Cardiac muscle cell (in vitro differentiated cells and primary cell): ENCODE measurements around the gene ACACB. TPM values are rescaled to one million over a fixed set of nuclear protein-coding genes. Genes with fewer than 3 reads are reported as not detected.

Experiments
- DNase-seq, 2 donors: peaks; one replicate each; pipeline versions ENCODE4 v3.0.0 to v3.0.0-alpha.2; 2010 to 2017; ENCODE audit warnings: low read depth in 1 of 2, low spot score in 1 of 2
- H3K27ac ChIP-seq: fragments of 200-600 bp; sonication (generic); 2 replicates; pipeline ENCODE4 v1.5.1; 2016
- H3K27me3 ChIP-seq: fragments of 200-600 bp; sonication (generic); 2 replicates; pipeline ENCODE4 v1.6.0; 2016; ENCODE audit warnings: control low read depth
- H3K36me3 ChIP-seq: fragments of 200-600 bp; sonication (generic); 2 replicates; pipeline ENCODE4 v1.5.1; 2016; ENCODE audit warnings: control low read depth
- H3K4me1 ChIP-seq: fragments of 200-600 bp; sonication (generic); 2 replicates; pipeline ENCODE4 v1.8.1; 2017; ENCODE audit warnings: low read depth, mild to moderate bottlenecking, mixed run types
- H3K4me3 ChIP-seq: fragments of 200-600 bp; sonication (generic); 2 replicates; pipeline ENCODE4 v1.5.1; 2016; ENCODE audit warnings: mild to moderate bottlenecking
- H3K9me3 ChIP-seq: fragments of 200-600 bp; sonication (generic); 2 replicates; pipeline ENCODE4 v1.5.1; 2017; ENCODE audit warnings: low read depth, mild to moderate bottlenecking, control low read depth
- CTCF ChIP-seq: IDR thresholded peaks from 2 replicates; pipeline ENCODE4 v1.5.1; 2012; ENCODE audit warnings: low read depth, mild to moderate bottlenecking, low read length
- polyA plus RNA-seq: library from polyadenylated mRNA; unstranded; fragments of >200 nt; fragmentation: Nextera tagmentation; extraction: Ambion mirVana; gene quantifications from 2 replicates; pipeline ENCODE4 v1.2.1, GENCODE V29; 2016
- total RNA-seq: library from RNA; depleted of rRNA; stranded (reverse); fragments of >200 nt; gene quantifications from 2 replicates; pipeline ENCODE4 v1.2.3, GENCODE V29; 2016

Gene ACACB
- total and polyA plus RNA-seq, 2 experiments from 2014 or later = 28.9 to 78.0 TPM

DNA sequence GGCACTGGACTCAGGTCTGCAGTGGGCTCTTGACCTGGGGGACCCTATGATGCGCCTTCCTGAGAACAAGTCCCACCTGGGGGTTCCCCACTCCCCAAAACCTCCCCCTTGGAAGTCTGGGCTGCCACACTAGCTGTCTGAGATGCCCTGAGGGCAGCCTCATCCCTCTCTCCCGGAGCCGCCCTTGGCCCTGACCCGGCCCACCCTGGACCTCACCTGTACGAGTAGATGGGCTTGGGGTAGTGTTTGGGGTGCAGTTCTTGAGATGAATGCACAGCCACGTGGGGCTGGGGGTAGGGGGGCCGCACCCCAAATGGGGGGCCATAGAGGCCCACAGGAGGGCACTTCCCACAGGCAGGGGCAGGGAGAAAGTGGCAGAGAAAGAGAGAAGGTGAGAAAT lies 170.8 kb downstream of the ACACB start:
- Histone ChIP-seq H3K36me3 (no peaks in the 10 kb centered on the region), H3K27ac (no peak overlapping the region), H3K4me3 (no peak overlapping the region), H3K4me1 (peaks cover 6% of the 10 kb centered on the region), H3K9me3 (no peaks in the 10 kb centered on the region), H3K27me3 (no peaks in the 10 kb centered on the region)
- no peak for DNase-seq
- TF ChIP-seq CTCF = no peak

DNA sequence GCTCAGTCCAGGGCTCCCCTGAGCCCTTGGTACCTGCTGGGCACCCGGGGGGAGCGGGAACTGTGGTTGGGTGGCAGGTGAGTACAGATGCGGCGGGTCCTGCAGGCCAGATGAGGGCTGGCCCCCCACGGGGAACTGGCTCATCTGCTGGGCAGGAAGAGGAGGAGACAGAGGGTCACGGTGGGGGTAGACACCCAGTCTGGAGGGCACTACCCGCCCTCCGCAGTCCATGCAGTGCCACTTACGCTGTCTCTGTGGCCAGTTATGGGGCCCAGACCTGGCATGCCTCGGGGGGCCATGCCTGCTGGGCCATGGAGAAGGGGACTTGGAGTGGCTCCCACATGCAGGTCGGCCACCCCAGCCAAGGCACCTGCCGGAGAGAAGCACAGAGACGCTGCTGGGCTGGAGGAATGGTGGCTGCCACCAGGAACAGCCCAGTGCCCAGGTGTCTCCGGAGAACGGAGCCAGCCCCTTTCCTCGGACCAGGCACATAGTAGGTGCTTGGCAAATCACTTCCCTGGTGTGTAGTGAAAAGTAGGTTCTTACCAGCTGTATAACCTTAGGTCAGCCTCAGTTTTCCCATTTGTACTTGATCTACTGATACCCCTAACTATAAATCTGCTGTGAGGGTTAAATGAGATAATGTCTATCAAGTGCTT lies 171.6 kb downstream of the ACACB start:
- Histone ChIP-seq H3K36me3 (no peaks in the 10 kb centered on the region), H3K4me3 (no peak overlapping the region), H3K27me3 (no peaks in the 10 kb centered on the region), H3K4me1 (peaks cover 6% of the 10 kb centered on the region), H3K9me3 (no peaks in the 10 kb centered on the region), H3K27ac (no peak overlapping the region)
- DNase-seq = no peak
- TF ChIP-seq CTCF = no peak

- H3K36me3 ChIP-seq = no peaks in the 10 kb centered on the region
- DNase-seq = no peak
- no peak overlapping the region for H3K4me3 ChIP-seq
- TF ChIP-seq CTCF = no peak
- H3K27ac ChIP-seq = no peak overlapping the region
- no peaks in the 10 kb centered on the region for H3K9me3 ChIP-seq
- no peaks in the 10 kb centered on the region for H3K27me3 ChIP-seq
- H3K4me1 ChIP-seq = peaks cover 6% of the 10 kb centered on the region
These were observed 172.2 kb downstream of the ACACB start for GRCh38 chr12:109288571-109288970.

DNA sequence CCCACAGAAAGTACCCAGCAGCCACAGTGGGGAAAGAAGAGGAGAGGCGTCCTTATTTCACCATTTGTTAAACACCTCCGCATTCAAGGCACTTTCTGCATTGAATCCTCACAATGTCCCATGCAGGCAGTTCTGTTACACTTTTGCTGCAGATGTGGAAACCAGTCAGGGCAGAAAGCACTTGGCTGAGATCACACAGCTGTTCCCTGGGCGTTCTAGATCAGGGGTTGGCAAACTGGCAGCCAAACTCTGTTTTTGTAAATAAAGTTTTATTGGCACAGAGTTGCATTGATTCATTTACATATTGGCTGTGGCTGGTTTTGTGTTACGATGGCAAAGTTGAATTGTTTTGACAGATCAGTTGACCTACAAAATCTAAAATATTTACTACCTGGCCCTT lies 172.6 kb downstream of the ACACB start:
- Histone ChIP-seq H3K27ac (no peak overlapping the region), H3K4me1 (peaks cover 6% of the 10 kb centered on the region), H3K9me3 (no peaks in the 10 kb centered on the region), H3K36me3 (no peaks in the 10 kb centered on the region), H3K4me3 (no peak overlapping the region), H3K27me3 (no peaks in the 10 kb centered on the region)
- no peak for DNase-seq
- no peak for TF ChIP-seq CTCF

DNA sequence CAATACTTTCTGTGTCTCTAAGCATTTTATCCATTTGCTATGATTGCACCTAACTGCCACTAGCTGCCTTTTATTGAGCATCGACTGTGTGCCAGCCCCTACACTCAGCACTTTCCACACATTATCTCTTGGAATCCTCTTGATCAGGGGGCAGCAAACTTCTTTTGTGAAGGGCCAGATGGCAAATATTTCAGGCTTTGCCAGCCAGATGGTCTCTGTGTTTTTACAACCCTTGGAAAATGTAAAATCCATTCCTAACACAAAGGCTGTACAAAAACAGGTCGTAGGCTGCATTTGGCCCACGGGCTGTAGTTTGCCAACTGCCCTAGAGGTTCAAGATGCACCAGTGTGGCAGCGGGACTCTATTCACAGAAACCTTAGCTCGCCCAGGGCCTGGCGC lies 173.2 kb downstream of the ACACB start:
- Histone ChIP-seq H3K27ac (no peak overlapping the region), H3K36me3 (no peaks in the 10 kb centered on the region), H3K27me3 (no peaks in the 10 kb centered on the region), H3K4me1 (peaks cover 6% of the 10 kb centered on the region), H3K9me3 (no peaks in the 10 kb centered on the region), H3K4me3 (no peak overlapping the region)
- TF ChIP-seq CTCF = no peak
- DNase-seq = no peak
